Left lung (tissue), 10 donors: ENCODE results near the gene CCDC188. TPM values are rescaled to one million over a fixed set of nuclear protein-coding genes. Genes with fewer than 3 reads are reported as not detected.
"Not testable (repeated sequence)": the region's sequence is repeated elsewhere in the genome, so short reads cannot be mapped to it uniquely, and the experiment has no call there.

Experiments used
- ATAC-seq: fragments of 200-7000 bp; cut with Tn5 transposase; one replicate; pipeline ENCODE4 v1.9.1; 2020; ENCODE audit warnings: moderate library complexity
- DNase-seq, 4 donors: peaks; one replicate each; pipeline ENCODE4 v3.0.0-alpha.2; 2013 to 2020
- H3K27ac ChIP-seq, 2 donors: fragments of 200-600 bp; sonication (generic) in 1 of 2; one replicate each; pipeline versions ENCODE4 v1.5.0 to v1.8.0; 2020 to 2021
- H3K27me3 ChIP-seq, 2 donors: fragments of 200-600 bp; sonication (generic) in 1 of 2; one replicate each; pipeline versions ENCODE4 v1.5.0 to v1.8.0; 2020 to 2021
- H3K36me3 ChIP-seq, 2 donors: fragments of 200-600 bp; sonication (generic) in 1 of 2; one replicate each; pipeline versions ENCODE4 v1.5.0 to v1.8.0; 2020 to 2021
- H3K4me1 ChIP-seq, 2 donors: fragments of 200-600 bp; one replicate each; pipeline ENCODE4 v1.8.0; 2021
- H3K4me3 ChIP-seq, 2 donors: fragments of 200-600 bp; sonication (generic) in 1 of 2; one replicate each; pipeline versions ENCODE4 v1.5.0 to v1.8.0; 2020 to 2021; ENCODE audit warnings: mild to moderate bottlenecking in 1 of 2
- H3K9me3 ChIP-seq, 2 donors: fragments of 200-600 bp; sonication (generic) in 1 of 2; one replicate each; pipeline versions ENCODE4 v1.5.0 to v1.8.0; 2020 to 2021
- intact Hi-C, 2 donors: fragments of 100-400 bp; cut with DNase I; formaldehyde crosslinking; loops; one replicate each; pipeline versions ENCODE4 v1.11.2 to v1.14.2; 2022
- polyA plus RNA-seq, 6 donors: library from polyadenylated mRNA; unstranded; fragments of 120-200 nt; gene quantifications; one replicate each; pipeline ENCODE4 v1.2.1, GENCODE V29; 2013; ENCODE audit not compliant: insufficient read length in 6 of 6
- total RNA-seq, 2 donors: library from RNA; stranded (reverse); fragmentation: NEBNext Ultra II Directional; extraction: Animal tissue kit (Norgen Biotek cat#: 25700); gene quantifications; one replicate each; pipeline ENCODE4 v1.2.1, GENCODE V29; 2021
- TF ChIP-seq, protein P1 (sequence below), 2 donors: fragments of 200-600 bp; sonication (generic) in 1 of 2; IDR thresholded peaks; one replicate each; pipeline versions ENCODE4 v1.5.0 to v1.8.0; 2021; ENCODE audit warnings: antibody characterized with exemption in 2 of 2
- donor health status: DM: no; HTN: yes; CAD: no.
- donor health status: DM: no; HTN: no; CAD: no.

The CCDC188 gene
- total and polyA plus RNA-seq, 8 donors: 1.1 to 3.9 (median 1.7) TPM

DNA sequence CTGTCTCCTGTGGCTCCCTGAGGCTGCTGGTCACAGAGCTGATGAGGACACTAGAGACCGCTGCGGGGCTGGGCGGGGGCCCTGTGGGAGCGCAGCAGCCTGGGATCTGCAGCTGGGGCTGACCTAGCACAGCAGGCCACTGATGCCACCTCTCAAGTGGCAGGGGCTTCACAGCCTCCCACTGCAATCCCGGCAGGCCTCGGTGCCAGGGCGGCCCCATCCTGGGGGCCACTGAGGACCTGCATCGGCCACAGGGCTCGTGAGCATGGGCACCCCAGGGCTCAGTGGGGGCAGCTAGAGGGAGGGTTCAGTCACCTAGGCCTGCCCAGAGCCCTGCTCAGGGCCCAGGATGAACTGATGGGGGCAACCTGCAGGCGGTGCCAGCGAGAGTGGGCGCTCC is 14.6 kb upstream of the CCDC188 start:
- Histone ChIP-seq H3K4me3 (no peak overlapping the region), H3K4me1 (no peaks in the 10 kb centered on the region), H3K36me3 (no peaks in the 10 kb centered on the region), H3K27ac (no peak overlapping the region), H3K27me3 (no peaks in the 10 kb centered on the region), H3K9me3 (no peaks in the 10 kb centered on the region)
- TF ChIP-seq, protein P1, sequence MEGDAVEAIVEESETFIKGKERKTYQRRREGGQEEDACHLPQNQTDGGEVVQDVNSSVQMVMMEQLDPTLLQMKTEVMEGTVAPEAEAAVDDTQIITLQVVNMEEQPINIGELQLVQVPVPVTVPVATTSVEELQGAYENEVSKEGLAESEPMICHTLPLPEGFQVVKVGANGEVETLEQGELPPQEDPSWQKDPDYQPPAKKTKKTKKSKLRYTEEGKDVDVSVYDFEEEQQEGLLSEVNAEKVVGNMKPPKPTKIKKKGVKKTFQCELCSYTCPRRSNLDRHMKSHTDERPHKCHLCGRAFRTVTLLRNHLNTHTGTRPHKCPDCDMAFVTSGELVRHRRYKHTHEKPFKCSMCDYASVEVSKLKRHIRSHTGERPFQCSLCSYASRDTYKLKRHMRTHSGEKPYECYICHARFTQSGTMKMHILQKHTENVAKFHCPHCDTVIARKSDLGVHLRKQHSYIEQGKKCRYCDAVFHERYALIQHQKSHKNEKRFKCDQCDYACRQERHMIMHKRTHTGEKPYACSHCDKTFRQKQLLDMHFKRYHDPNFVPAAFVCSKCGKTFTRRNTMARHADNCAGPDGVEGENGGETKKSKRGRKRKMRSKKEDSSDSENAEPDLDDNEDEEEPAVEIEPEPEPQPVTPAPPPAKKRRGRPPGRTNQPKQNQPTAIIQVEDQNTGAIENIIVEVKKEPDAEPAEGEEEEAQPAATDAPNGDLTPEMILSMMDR (IDR thresholded peaks at IDR 0.05): no peak
- ATAC-seq: no peak
- intact Hi-C loops: no loop called here
- DNase-seq: no peak

DNA sequence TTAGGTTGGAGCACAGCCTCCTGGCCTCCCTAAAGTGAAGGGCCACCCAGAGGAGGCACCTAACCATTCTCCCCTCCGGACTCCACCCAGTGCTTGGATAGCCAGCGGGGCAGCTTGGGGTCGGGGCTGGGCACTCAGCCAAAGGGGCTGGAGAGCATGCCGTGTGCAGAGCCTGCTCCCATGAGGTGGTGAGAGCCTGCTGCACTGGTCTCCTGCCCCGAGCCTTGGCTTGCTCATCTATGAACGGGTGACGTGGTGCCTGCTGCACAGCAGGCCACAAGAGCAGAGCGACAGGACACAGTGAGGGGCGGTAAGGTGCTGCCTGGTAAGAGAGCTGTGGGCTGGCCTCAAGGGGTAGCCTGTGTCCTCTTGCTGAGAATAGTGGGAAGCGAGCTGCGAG is 14.0 kb upstream of the CCDC188 start:
- DNase-seq (no peak), ATAC-seq (no peak)
- intact Hi-C loops: no loop called here
- Histone ChIP-seq H3K4me3 (no peak overlapping the region), H3K9me3 (no peaks in the 10 kb centered on the region), H3K4me1 (no peaks in the 10 kb centered on the region), H3K27ac (no peak overlapping the region), H3K36me3 (no peaks in the 10 kb centered on the region), H3K27me3 (no peaks in the 10 kb centered on the region)
- TF ChIP-seq, protein P1 (IDR thresholded peaks at IDR 0.05): no peak

DNA sequence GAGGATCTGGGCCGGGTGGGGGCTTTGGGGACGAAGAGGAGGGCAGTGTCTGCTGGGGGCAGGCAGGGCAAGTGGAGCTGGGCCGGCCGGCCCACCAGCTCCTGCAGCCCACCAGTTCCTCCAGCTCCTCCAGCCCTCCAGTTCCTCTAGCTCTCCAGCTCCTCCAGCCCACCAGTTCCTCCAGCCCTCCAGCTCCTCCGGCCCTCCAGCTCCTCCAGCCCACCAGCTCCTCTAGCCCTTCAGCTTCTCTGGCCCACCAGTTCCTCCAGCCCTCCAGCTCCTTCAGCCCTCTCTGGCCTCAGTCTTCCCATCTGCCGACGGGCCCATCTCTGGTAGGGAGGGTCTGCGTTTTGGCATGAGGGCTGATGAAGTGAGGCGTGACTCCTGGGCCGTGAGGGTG is 9.2 kb upstream of the CCDC188 start:
- ATAC-seq (no peak), DNase-seq (no peak)

DNA sequence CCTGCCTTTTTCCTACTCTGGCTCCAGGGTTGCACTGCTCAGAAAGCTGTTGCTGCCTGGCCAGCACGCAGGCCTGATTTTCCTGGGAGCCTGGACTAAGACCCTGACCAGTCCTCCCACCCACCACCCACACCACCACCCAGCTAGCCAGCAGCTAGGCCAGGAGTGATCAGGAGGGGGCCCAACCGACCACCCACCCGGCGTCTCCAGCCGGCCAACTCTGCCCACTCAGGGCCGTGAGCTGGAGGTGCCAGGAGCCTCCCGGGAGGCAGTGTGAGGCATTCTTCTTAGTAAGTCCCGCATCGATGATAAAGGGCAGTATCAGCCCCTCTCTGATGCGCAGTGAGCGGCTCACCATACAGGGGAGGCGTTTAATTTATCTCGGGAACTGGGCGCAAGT is 8.7 kb upstream of the CCDC188 start:
- not testable (repeated sequence) for H3K9me3 ChIP-seq, DNase-seq, H3K4me1 ChIP-seq, ATAC-seq, H3K27ac ChIP-seq, H3K36me3 ChIP-seq, H3K4me3 ChIP-seq
- peaks cover 0 to 21% of the 10 kb centered on the region in 2 donors for H3K27me3 ChIP-seq
- intact Hi-C loops: loop anchor here (5.0 to 10.0 kb wide), 2 partner anchors 108 to 125 kb away; partner anchors contain the start of gene RTN4R (in 1 of the 2)

More for the DNA sequence above, 9.2 kb upstream of the CCDC188 start:
- Histone ChIP-seq H3K4me3 (no peak overlapping the region), H3K27me3 (peaks cover 0 to 16% of the 10 kb centered on the region in 2 donors), H3K36me3 (no peaks in the 10 kb centered on the region), H3K27ac (no peak overlapping the region), H3K9me3 (no peaks in the 10 kb centered on the region), H3K4me1 (peaks cover 0 to 7% of the 10 kb centered on the region in 2 donors)
- intact Hi-C loops: no loop called here
- TF ChIP-seq, protein P1 (IDR thresholded peaks at IDR 0.05): no peak

DNA sequence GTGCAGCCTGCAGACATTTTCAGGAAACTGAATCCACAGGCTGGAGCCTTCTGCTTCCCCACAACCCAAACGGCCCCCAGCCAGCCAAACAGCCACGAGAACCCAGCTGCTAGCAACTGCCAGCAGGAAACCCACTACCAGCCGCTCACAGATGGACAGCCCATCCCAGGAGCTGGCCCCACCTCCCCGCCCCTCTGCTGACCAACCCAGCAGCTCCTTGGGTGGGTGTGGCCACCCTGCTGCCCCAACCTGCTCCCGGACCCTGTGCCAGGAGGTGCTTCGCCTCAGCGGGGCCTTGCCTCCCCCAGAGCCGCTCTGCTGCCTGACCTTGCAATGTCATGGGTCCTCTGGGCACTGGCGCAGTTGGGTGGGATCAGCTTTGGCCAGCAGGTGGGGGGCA is 8.2 kb upstream of the CCDC188 start:
- Histone ChIP-seq H3K9me3 (no peaks in the 10 kb centered on the region), H3K4me1 (peaks cover 0 to 7% of the 10 kb centered on the region in 2 donors), H3K27ac (no peak overlapping the region), H3K4me3 (no peak overlapping the region), H3K27me3 (peaks cover 0 to 26% of the 10 kb centered on the region in 2 donors), H3K36me3 (no peaks in the 10 kb centered on the region)
- intact Hi-C loops: loop anchor here (5.0 to 10.0 kb wide), 2 partner anchors 108 to 126 kb away; partner anchors contain the start of gene RTN4R (in 1 of the 2)
- ATAC-seq (no peak), DNase-seq (no peak)
- TF ChIP-seq, protein P1 (IDR thresholded peaks at IDR 0.05): no peak
